ENCODE results near the gene FIP1L1.

- TF ChIP-seq, protein P1, sequence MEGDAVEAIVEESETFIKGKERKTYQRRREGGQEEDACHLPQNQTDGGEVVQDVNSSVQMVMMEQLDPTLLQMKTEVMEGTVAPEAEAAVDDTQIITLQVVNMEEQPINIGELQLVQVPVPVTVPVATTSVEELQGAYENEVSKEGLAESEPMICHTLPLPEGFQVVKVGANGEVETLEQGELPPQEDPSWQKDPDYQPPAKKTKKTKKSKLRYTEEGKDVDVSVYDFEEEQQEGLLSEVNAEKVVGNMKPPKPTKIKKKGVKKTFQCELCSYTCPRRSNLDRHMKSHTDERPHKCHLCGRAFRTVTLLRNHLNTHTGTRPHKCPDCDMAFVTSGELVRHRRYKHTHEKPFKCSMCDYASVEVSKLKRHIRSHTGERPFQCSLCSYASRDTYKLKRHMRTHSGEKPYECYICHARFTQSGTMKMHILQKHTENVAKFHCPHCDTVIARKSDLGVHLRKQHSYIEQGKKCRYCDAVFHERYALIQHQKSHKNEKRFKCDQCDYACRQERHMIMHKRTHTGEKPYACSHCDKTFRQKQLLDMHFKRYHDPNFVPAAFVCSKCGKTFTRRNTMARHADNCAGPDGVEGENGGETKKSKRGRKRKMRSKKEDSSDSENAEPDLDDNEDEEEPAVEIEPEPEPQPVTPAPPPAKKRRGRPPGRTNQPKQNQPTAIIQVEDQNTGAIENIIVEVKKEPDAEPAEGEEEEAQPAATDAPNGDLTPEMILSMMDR (conservative IDR thresholded peaks at IDR 0.05), result peak; percentile 65
- no peak for TF ChIP-seq EZH2 (IDR thresholded peaks at IDR 0.05; ENCODE audit: low read depth)
Measured at GRCh38 chr4:53490965-53491622, 113.7 kb downstream of the FIP1L1 start.
